ENCODE data around the gene BRCA2.

BRCA2 gene

DNA sequence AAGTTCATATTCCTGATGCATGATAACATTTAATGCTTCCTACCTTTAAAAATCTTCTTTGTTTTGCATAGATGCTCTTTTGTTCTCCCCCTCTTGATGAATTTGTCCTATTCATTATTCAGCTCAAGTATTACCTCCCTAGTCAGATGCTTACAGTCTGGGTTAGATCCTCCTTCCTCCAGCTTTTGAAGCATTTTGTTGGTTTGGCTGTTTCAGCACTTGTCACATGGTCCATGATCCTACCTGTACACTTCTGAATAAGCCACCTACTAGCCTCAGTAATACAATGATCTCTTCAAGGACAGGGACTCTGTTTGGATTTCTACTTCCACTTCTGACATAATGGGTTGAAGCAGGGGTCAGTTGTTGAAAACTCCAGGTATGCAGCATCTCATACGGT is 75.2 kb downstream of the BRCA2 start:
- DNase-seq, result no peak

DNA sequence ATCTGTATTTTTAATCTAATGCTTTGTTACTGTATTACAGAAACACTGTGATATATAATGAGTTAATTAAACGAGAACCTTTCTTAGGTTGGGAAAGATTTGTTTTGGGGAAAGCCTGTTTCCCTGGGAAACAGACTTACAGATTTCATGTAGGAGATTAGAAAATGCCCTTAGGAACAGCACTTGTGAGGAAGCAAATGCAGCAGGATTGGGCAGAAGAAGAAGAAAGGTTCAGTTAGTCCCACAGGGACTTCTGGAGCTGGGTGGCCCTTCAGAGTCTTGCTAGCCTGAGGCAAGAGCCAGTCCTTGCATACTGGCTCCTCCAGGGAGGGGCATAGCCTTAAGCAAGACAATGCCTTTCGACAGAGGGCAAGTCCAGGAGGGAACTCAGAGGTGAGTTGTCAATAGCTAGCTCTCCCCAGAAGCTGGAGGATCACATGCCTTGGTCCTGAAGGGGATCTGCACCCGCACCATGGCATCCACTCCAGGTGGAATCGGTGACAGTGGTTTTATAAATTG is 75.9 kb downstream of the BRCA2 start:
- DNase-seq, result no peak

DNA sequence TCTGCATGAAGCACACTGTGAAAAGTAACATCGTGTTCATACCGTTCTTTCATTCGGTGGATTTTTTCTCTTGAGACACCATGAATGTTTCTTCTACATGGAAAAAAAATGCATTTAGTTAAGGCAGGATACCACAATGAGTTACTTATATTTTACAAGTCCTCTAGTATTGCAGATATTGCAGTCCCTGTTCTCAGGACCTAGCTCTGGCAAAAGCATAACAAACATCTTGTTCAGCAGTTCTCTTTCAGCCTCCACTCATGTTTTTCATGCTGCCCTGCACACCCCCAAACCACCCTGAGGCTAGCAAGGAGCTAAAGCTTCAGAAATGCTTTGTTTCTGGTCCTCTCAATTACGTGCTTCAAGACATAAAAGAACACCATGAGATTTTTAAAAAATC is 87.8 kb downstream of the BRCA2 start:
- DNase-seq, result no peak

DNA sequence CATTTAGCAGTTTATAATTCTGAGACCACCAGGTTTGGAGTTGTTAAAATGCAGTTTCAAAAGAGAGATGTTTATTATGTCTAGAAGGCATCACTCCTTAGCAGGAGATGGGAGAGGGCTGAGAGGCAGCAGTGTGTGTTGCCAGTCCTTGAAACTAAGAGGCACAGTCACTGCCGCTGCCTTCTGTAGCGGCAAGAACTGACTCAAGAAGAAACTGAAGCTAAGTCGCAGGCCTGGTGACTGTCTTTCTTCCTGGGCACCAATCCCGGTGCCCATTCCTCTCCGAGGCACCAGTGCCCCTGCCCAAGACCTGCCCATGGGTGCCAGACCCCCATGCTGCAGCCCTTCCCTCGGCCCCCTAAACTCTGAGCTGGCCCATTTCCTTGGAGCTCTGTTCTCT is 92.5 kb downstream of the BRCA2 start:
- no peak for DNase-seq

DNA sequence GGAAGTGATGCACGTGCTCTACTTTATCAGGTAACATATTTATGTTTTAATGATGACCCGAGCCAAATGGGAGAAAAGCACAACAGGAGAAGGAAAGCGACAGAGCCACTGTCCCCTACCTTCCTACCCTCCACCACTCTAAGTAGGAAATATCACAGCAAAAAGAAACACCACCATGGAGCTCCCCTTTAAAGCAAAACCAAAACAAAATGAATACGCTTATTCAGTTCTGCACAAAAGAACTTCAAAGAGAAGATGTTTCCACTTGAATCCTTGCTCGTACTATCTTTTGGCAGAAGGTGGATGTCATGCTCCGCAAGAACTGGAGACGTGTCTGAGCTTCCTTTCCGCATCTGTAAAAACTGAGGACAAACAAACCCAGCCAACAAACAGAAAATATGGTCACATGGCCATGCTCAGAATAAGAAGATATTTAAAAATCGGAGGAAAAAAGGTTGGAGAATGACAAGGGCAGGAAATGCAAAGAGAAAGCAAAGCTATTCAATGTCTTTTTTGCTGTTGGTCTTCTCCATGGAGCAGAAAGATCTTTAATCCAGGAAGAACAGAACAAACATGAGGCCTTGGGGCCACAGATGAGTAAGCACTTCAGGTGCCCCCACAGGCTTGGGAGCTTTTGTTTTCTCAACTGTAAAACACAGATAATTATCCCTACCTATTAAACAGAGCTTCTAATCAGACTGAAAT is 93.1 kb downstream of the BRCA2 start:
- DNase-seq, result no peak

- DNase-seq, result no peak
These were observed 93.6 kb downstream of the BRCA2 start for GRCh38 chr13:32409001-32409313.

DNA sequence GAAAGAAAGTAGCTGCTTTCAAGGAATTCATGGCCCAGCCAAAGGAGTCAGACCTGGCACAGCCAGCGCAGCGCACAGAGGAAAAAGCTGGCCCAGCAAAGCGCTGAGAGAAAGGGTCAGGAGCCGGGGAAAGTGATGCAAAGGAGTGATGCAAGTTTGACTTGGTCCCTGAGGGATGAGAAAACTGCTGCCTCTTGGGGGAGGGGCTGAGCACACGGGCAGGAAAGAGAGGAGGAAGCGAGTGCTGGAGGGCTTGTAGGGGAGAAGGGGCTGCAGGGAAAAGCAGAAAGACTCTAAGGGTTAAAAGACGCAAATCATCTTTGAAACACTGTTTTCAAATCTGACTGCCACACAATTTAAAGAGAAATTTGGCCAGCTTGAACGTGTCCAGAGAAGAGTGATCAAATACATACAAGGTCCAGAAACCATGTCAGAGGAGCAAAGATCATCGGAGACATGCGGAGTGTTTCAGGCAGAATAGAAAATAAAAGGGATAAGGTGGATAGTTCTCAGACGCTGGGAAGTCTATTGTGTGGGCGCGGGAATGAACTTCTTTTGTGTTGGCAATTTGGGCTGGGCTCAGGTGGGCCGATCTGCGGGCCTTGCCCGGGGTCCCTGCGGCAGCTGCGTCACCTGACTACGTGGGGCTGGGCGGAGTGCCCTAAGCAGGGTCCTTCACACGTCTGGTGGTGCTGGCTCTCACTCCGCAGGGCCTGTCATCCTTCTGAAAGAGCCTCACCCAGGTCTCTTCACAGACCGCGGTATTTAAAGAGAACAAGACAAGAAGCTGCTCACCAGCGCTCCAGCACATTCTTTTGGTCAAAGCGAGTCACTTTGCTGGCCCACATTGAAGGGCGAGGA is 94.5 kb downstream of the BRCA2 start:
- no peak for DNase-seq

GRCh38 chr13:32413284-32413683 is 98.0 kb downstream of the BRCA2 start:
- DNase-seq, result no peak

DNA sequence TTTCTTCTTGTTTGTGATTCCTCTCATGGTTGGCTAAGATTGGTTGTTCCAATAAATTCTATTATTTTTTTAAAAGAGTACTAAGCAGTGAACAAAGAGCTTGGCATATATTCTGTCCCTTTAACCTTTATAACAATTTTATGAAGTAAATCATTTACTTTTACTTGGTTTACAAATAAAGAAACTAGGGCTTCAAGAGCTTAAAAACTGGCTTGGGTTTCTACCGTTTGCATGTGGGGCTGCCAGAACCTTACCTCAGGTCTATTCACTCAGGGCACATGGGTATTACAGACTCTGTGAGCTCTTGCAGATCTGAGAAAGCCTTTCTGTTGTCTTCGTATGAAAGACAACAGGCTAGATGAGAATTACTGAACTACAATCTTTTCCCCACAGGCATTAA is 99.3 kb downstream of the BRCA2 start:
- DNase-seq, result no peak

DNA sequence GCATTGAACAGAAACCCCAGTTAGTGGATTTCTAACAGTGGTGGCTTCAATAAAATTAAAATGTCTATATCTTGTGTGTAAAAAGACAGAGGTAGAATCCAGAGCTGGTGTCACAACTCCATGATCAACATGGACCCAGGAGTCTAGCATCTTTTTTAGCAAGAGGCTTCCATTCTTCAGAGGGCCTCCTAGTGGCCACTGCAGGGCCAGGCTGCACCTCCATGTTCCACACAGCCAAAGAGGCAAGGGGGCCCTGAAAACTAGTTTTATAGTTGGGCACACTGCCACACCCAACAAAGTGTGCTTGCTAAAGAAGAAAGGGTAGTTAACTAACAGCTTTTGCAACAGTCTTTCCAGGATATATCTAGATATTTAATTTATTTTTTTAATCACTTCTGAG is 99.7 kb downstream of the BRCA2 start:
- DNase-seq, result peak; percentile 15

DNA sequence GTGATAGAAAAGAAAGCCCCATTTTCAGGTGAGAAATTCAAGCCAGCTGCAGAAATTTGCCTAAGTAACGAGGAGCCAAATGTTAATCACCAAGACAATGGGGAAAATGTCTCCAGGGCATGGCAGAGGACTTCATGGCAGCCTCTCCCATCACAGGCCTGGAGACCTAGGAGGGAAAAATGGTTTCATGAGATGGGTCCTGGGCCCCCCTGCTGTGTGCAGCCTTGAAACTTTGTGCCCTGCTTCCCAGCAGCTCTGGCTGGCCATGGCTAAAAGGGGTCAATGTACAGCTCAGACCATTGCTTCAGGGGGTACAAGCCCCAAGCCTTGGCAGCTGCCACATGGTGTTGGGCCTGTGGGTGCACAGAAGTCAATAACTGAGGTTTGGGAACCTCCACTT is 102.7 kb downstream of the BRCA2 start:
- DNase-seq, result no peak

DNA sequence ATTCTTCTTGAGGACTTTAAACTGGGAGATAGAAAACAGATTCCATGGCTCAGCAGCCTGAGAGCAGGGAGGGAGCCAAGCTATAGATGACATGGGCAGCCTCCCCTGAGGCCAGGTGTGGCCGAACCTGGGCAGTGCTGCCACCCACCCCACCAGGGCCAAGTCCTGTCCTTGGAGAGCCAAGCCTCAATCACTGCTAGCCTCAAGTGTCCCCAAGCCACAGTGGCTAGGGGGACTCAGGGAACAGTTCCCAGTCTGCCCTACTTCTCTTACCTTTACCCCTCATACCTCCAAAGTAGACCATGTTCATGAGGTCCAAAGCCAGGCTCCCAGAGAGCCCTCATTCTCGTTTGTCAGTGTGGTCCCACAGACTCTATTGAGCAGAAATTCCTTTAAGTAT is 104.6 kb downstream of the BRCA2 start:
- no peak for DNase-seq

- DNase-seq, result no peak
These were observed 108.3 kb downstream of the BRCA2 start for GRCh38 chr13:32423592-32423991.

DNA sequence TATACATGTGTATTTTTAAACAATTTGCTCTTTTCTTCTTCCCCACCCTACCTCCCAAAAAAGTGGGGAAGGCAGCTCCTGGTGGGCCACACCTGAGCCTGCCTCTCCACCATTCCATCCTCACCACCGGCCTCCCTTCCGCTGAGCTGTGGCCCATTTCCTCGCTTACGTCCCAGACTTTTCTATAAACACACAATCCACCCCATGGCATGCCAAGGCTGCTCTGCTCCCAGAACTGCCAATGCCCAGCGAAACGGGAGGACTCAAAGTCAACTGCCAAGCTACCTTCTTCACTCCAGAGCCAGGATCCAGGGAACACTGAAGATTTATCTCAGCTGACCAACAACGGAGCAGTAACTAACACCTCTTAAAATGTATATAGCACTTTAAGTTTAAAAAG is 109.8 kb downstream of the BRCA2 start:
- no peak for DNase-seq

- DNase-seq, result peak; percentile 42
These were observed 111.1 kb downstream of the BRCA2 start for GRCh38 chr13:32426191-32426989.

DNA sequence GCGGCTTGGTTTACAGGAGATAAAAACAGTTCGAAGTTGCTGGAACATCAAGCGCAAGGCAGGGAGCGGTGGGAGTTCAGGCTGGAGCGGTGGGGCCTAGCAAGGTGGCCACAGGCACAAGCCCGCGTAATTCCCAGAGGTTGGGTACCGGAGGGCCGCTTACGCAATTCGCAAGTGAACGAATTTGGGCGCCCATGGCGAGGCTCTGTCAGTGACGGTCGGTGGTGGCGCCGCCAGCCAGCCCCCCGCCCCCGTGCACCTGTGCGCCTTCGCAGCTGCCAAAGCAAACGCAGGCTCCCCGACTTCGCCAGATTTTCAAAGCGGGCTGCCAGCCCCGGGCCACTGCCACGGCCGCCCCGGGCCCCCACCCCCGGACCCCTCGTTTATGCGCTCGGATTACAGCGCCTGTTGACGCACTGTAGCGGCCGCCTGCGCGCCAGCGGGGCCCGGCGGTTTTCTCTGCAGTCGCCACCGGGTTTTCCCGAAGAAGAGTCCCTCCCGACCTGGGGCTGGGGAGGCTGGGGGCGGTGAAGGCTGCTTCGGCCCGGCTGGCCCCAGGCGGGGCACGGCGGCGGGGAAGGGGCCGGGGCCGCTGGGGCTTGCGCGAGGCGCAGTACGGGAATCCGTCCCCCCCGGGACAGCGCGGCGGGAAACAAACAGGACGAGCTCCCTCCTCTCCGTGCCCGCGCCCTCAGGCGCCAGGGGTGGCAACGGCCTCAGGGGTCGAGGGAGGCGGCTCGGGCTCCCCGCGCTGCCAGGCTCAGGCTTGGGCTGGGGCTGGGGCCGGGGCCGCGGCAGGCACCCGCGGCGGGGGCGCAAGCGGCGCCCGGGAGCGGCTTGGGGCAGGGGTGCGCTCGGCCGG is 111.9 kb downstream of the BRCA2 start:
- peak; percentile 62 for DNase-seq

DNA sequence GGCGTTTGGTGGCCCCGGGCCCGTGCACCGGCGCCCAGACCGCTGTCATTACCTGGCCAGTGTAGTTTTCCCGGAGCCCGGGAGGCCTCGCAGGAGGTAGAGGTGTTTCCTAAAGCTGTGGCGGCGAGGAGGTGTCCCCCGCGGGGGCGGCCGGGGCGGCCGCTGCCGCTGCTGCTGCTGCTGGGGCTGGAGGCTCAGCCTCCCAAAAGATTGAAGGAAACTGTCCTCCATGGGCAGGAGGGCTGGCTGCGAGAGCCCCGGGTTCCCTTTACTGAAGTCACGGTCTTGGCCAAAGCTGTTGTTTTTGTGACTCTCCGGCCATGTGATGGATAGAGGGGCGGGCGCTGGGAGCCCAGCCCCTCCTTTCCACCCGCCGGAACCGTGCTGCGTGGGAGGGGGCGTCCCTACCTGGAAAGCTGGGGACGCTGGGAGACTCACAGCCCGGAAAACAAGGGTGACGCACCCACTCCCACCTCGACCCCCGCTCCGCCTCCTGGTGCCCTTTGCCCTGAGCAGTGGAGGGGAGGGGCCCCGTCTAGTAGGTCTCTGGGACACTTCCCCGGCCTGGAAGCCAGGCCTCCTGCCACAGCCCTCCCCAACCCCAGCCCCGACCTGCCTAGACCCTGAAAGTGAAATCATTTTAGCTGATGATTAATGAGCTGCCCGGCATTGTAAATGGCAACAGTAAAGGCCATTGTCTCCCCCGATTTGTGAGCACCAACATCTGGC is 112.7 kb downstream of the BRCA2 start, which contains the start of gene N4BP2L1:
Gene N4BP2L1, minus strand, starts transcription at position 279 of the 729 bp plus-strand sequence. Its CDS starts 48 bp downstream, at position 231.
- DNase-seq, result peak; percentile 89

DNA sequence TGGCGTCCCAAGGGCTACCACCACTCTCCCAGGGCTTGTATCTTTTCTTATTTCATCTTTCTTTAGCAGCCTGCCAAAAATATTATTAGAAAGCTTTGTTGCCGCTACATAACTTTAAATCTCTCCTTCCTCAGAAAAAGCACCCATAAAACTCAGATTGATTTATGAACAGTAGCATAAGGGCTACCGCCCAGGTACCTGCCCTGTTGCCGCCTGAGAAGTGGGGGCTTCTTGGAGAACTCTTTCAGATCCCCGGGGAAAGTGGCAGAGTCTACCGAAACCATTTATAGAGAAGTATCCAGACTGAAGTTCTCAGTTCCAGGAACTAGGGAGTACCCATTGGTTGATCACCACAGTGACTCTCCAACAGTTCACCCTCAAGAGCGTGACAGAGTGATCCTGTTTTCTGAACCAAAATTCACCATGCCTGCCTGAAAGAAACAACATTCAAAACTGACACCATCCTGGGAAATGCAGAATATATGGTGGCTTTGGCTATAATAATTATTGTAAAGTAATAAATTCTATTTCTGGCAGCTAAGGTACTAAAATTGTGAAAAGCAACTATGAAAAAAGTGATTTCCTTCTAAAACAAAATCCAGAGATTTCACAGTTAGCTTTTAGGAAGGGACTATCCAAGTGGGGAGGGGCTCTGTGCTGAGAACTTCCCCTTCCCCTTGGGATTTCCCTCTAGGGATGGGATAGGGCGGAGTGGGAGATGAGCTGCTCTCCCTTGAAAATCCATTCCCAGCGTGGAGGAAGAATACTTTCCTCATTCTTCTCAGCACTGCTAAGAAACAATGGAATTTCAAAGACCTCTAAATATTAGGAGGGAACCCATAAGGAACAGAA is 113.5 kb downstream of the BRCA2 start:
- DNase-seq, result no peak

- no peak for DNase-seq
These were observed 114.2 kb downstream of the BRCA2 start for GRCh38 chr13:32429433-32429909.

DNA sequence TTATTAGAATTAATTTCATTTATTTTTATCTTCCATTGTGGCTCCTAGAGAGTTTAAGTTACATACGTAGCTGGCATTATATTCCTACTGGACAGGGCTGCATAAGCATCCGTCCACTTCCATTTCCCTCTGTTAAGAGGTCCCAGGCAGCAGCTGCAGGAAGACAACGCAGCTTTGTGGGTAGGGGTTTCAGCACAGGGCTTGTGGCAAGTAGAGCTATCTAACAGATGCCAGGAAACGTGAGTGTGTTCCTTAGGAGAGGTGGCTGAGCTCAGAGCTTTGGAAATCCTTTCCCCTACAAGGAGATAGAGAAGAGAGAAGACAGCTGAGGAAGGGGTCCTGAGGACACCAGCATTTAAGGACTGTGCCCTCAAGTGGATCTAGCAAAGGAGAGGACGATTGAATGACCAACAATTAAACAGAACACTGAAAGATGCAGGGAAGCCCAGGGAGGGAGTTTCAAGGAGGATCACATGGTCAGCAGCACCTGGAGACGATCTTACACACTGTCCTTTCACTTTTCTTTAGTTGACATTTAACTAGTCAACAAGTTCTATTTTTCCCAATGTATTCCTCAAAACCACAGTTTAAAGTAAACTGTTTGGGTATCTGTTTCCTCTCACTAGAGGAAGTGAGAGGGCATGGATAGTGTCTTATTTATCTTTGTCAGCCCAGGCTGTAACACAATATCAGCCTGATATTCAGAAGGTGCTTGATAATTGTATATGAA is 114.9 kb downstream of the BRCA2 start:
- no peak for DNase-seq
